ENCODE results near the gene HTRA1. TPM values are rescaled to one million over a fixed set of nuclear protein-coding genes. Genes with fewer than 3 reads are reported as not detected.

HTRA1 gene
- total and polyA plus RNA-seq, 12 donors = 23.4 to 108 (median 70.2) TPM

- no peaks in the 10 kb centered on the region for H3K27me3 ChIP-seq
- H3K9me3 ChIP-seq = no peaks in the 10 kb centered on the region
- no peak overlapping the region for H3K4me3 ChIP-seq
- peak overlapping the region in 1 of 10 donors; percentile 53 for H3K27ac ChIP-seq
- peaks cover 0 to 99% (median 14%) of the 10 kb centered on the region in 9 donors for H3K36me3 ChIP-seq
- TF ChIP-seq CTCF (IDR thresholded peaks at IDR 0.05) = no peak
- intact Hi-C loops (cut with DNase I) = loop anchor here in 2 of 10 donors (5.0 kb wide), 2 partner anchors 43 to 78 kb away; no protein-coding TSS in a partner anchor
- 49% methylated on average over 3 of the region's 3 CpGs for WGBS, 2 donors
- peaks cover 0 to 66% (median 30%) of the 10 kb centered on the region in 9 donors for H3K4me1 ChIP-seq
- ATAC-seq = peak in 4 of 8 donors; percentile 40 to 63 (median 52)
- DNase-seq = no peak
Observed at GRCh38 chr10:122419876-122420623, 41.3 kb upstream of the HTRA1 start.

DNA sequence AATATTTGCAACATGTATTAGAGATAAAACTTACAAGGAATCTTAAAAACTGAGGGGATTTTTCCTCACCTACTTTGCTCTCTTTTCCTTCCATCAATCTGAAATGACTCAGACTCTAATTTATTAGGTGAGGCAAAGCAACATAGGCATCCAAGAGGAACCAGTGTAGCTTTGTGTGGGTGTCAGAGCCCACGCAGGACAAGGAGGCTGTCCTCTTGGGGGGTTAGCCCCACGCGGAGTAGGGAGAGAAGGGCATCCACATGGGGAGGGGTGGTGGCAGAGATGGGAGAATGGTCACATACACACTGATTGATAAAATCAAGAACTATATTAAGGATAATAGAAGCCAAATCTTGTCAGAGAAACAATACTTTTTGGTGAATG, 40.7 kb upstream of the HTRA1 start:
- DNase-seq = no peak
- WGBS, 2 donors = 89 to 92% methylated on average over 3 of the region's 3 CpGs
- ATAC-seq = peak in 1 of 8 donors; percentile 64
- no peak overlapping the region for H3K4me3 ChIP-seq
- intact Hi-C loops (cut with DNase I) = loop anchor here in 2 of 10 donors (5.0 kb wide), 2 partner anchors 43 to 78 kb away; no protein-coding TSS in a partner anchor
- peaks cover 0 to 66% (median 30%) of the 10 kb centered on the region in 9 donors for H3K4me1 ChIP-seq
- TF ChIP-seq CTCF (IDR thresholded peaks at IDR 0.05) = no peak
- peaks cover 0 to 99% (median 14%) of the 10 kb centered on the region in 9 donors for H3K36me3 ChIP-seq
- H3K27me3 ChIP-seq = no peaks in the 10 kb centered on the region
- H3K9me3 ChIP-seq = no peaks in the 10 kb centered on the region
- peak overlapping the region in 1 of 10 donors; percentile 53 for H3K27ac ChIP-seq

GRCh38 chr10:122421054-122421625, 40.2 kb upstream of the HTRA1 start:
- intact Hi-C loops (cut with DNase I) = loop anchor here in 2 of 10 donors (5.0 kb wide), 2 partner anchors 44 to 79 kb away; no protein-coding TSS in a partner anchor
- no peaks in the 10 kb centered on the region for H3K9me3 ChIP-seq
- H3K4me1 ChIP-seq = peaks cover 0 to 62% (median 30%) of the 10 kb centered on the region in 9 donors
- no peak for ATAC-seq
- no peak for TF ChIP-seq CTCF (IDR thresholded peaks at IDR 0.05)
- H3K27ac ChIP-seq = peak overlapping the region in 4 of 10 donors; percentile 10 to 39 (median 26)
- H3K4me3 ChIP-seq = no peak overlapping the region
- no peaks in the 10 kb centered on the region for H3K27me3 ChIP-seq
- DNase-seq = no peak
- peaks cover 0 to 98% (median 9%) of the 10 kb centered on the region in 9 donors for H3K36me3 ChIP-seq
- 74 to 77% methylated on average over 3 of the region's 3 CpGs for WGBS, 2 donors

DNA sequence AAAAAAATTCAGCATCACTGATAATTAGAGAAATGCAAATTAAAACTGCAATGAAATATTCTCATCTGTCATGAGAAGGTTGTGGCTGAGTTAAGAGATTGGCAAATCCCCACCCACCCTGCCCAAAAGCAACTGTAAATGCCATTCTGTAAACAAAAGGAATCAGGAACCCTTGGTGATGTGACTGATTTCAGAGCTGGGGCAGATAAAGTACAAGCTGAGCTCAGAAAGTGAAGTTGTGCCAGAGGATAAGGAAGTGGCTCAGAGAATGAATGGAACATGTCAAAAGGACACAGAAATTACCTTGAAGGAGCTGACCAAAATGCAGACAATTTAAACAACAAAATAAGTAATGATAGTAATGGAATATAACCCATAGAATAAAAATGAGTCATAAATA, 39.6 kb upstream of the HTRA1 start:
- no peaks in the 10 kb centered on the region for H3K27me3 ChIP-seq
- no peaks in the 10 kb centered on the region for H3K9me3 ChIP-seq
- peak in 3 of 8 donors; percentile 40 to 63 (median 57) for ATAC-seq
- peak overlapping the region in 3 of 10 donors; percentile 10 to 39 (median 29) for H3K27ac ChIP-seq
- intact Hi-C loops (cut with DNase I) = loop anchor here in 2 of 10 donors (5.0 kb wide), 2 partner anchors 44 to 79 kb away; no protein-coding TSS in a partner anchor
- TF ChIP-seq CTCF (IDR thresholded peaks at IDR 0.05) = no peak
- peaks cover 0 to 56% (median 30%) of the 10 kb centered on the region in 9 donors for H3K4me1 ChIP-seq
- no peak overlapping the region for H3K4me3 ChIP-seq
- no peak for DNase-seq
- H3K36me3 ChIP-seq = peaks cover 0 to 96% (median 5%) of the 10 kb centered on the region in 9 donors

Measured in heart right ventricle (tissue), 16 donors.